Calu3 (cell line): Measurements from ENCODE around the gene FRAS1. TPM values are rescaled to one million over a fixed set of nuclear protein-coding genes. Genes with fewer than 3 reads are reported as not detected.

Source experiments
- BruUV-seq: library from RNA; stranded (reverse); fragments of 400-500 nt; replicated peaks from 2 replicates; lab custom pipeline; 2021; lab: Mats Ljungman, UMichigan
- CTCF ChIA-PET: fragments of 300-600 bp; sonication (Branson Sonifier 250); formaldehyde crosslinking; loops from one replicate; lab custom pipeline; 2022; ENCODE audit warnings: antibody characterized with exemption; lab: Charles Lee
- DNase-seq: peaks from one replicate; pipeline ENCODE4 v3.0.0; 2022
- H3K27ac Mint-ChIP-seq: one replicate; pipeline ENCODE4 v1.8.0; 2022; ENCODE audit warnings: mixed read lengths; ENCODE audit not compliant: unreplicated experiment
- H3K27me3 Mint-ChIP-seq: one replicate; pipeline ENCODE4 v1.8.0; 2022; ENCODE audit warnings: mixed read lengths; ENCODE audit not compliant: unreplicated experiment
- H3K36me3 Mint-ChIP-seq: one replicate; pipeline ENCODE4 v1.8.0; 2022; ENCODE audit warnings: mild to moderate bottlenecking, moderate library complexity, mixed read lengths; ENCODE audit not compliant: insufficient read depth, unreplicated experiment
- H3K4me1 Mint-ChIP-seq: one replicate; pipeline ENCODE4 v1.8.0; 2022; ENCODE audit warnings: mild to moderate bottlenecking, low read depth, mixed read lengths; ENCODE audit not compliant: unreplicated experiment
- H3K4me3 Mint-ChIP-seq: one replicate; pipeline ENCODE4 v1.8.0; 2022; ENCODE audit warnings: mild to moderate bottlenecking, low read depth, moderate library complexity, mixed read lengths; ENCODE audit not compliant: unreplicated experiment
- H3K9me3 Mint-ChIP-seq: one replicate; pipeline ENCODE4 v1.8.0; 2022; ENCODE audit warnings: low read depth, mixed read lengths; ENCODE audit not compliant: unreplicated experiment
- CTCF ChIP-seq: fragments of 200-600 bp; IDR thresholded peaks from one replicate; pipeline ENCODE4 v1.8.0; 2022; ENCODE audit warnings: antibody characterized with exemption; ENCODE audit not compliant: unreplicated experiment
- intact Hi-C: fragments of 100-400 bp; cut with micrococcal nuclease; formaldehyde crosslinking; loops from one replicate; pipeline ENCODE4 v1.10.0; 2022; ENCODE audit not compliant: unreplicated experiment
- total RNA-seq: library from RNA; stranded (reverse); gene quantifications from 2 replicates; pipeline ENCODE4 v1.2.3, GENCODE V29; 2022

The FRAS1 gene
- total RNA-seq, 1 experiment from 2014 or later = 29.4 TPM

- intact Hi-C loops = loop anchor here (10.0 kb wide), 1 partner anchor 129 kb away; no protein-coding TSS in a partner anchor
- BruUV-seq = no TSS peak
- CTCF ChIA-PET = no interaction called here
- H3K9me3 Mint-ChIP-seq = no peaks in the 10 kb centered on the region
- no peak overlapping the region for H3K4me3 Mint-ChIP-seq
- H3K4me1 Mint-ChIP-seq = no peaks in the 10 kb centered on the region
- no peaks in the 10 kb centered on the region for H3K36me3 Mint-ChIP-seq
- DNase-seq = no peak
- no peak for TF ChIP-seq CTCF
- H3K27ac Mint-ChIP-seq = no peak overlapping the region
- H3K27me3 Mint-ChIP-seq = no peaks in the 10 kb centered on the region
Observed at GRCh38 chr4:78165758-78166157, 108.6 kb downstream of the FRAS1 start.

GRCh38 chr4:78166622-78167021 is 109.5 kb downstream of the FRAS1 start:
- no peak for TF ChIP-seq CTCF
- CTCF ChIA-PET = no interaction called here
- H3K4me3 Mint-ChIP-seq = no peak overlapping the region
- H3K27ac Mint-ChIP-seq = no peak overlapping the region
- H3K27me3 Mint-ChIP-seq = no peaks in the 10 kb centered on the region
- DNase-seq = no peak
- H3K4me1 Mint-ChIP-seq = no peaks in the 10 kb centered on the region
- intact Hi-C loops = loop anchor here (10.0 kb wide), 1 partner anchor 128 kb away; no protein-coding TSS in a partner anchor
- H3K36me3 Mint-ChIP-seq = no peaks in the 10 kb centered on the region
- H3K9me3 Mint-ChIP-seq = no peaks in the 10 kb centered on the region
- BruUV-seq = no TSS peak

GRCh38 chr4:78167510-78167909 is 110.4 kb downstream of the FRAS1 start:
- no peak for DNase-seq
- H3K36me3 Mint-ChIP-seq = no peaks in the 10 kb centered on the region
- no peak for TF ChIP-seq CTCF
- no peak overlapping the region for H3K27ac Mint-ChIP-seq
- BruUV-seq = no TSS peak
- CTCF ChIA-PET = no interaction called here
- H3K9me3 Mint-ChIP-seq = no peaks in the 10 kb centered on the region
- intact Hi-C loops = loop anchor here (10.0 kb wide), 1 partner anchor 127 kb away; no protein-coding TSS in a partner anchor
- no peaks in the 10 kb centered on the region for H3K27me3 Mint-ChIP-seq
- H3K4me3 Mint-ChIP-seq = no peak overlapping the region
- no peaks in the 10 kb centered on the region for H3K4me1 Mint-ChIP-seq

GRCh38 chr4:78168029-78168428 is 110.9 kb downstream of the FRAS1 start:
- no peak for DNase-seq
- no TSS peak for BruUV-seq
- Mint-ChIP-seq H3K4me1 (no peaks in the 10 kb centered on the region), H3K27me3 (no peaks in the 10 kb centered on the region), H3K36me3 (no peaks in the 10 kb centered on the region), H3K27ac (no peak overlapping the region), H3K4me3 (no peak overlapping the region), H3K9me3 (no peaks in the 10 kb centered on the region)
- CTCF ChIA-PET = no interaction called here
- TF ChIP-seq CTCF = no peak
- intact Hi-C loops = loop anchor here (10.0 kb wide), 1 partner anchor 127 kb away; no protein-coding TSS in a partner anchor
